Memory B cell (primary cell): ENCODE measurements around the gene GVQW3.

Source experiments
- ATAC-seq: fragments of 150-1000 bp; cut with Tn5 transposase; 2 replicates; pipeline ENCODE4 v1.10.0; 2021; ENCODE audit warnings: low read depth, mild to moderate bottlenecking, moderate library complexity
- DNase-seq, 2 donors: peaks; one replicate each; pipeline ENCODE4 v3.0.0; 2022; ENCODE audit warnings: low spot score in 2 of 2
- H3K27ac Mint-ChIP-seq: one replicate; pipeline ENCODE4 v1.8.0; 2022; ENCODE audit warnings: mild to moderate bottlenecking, moderate library complexity, mixed read lengths
- H3K27me3 Mint-ChIP-seq: one replicate; pipeline ENCODE4 v1.8.0; 2022; ENCODE audit warnings: mixed read lengths
- H3K36me3 Mint-ChIP-seq: one replicate; pipeline ENCODE4 v1.8.0; 2022; ENCODE audit warnings: mild to moderate bottlenecking, mixed read lengths
- H3K4me1 Mint-ChIP-seq: one replicate; pipeline ENCODE4 v1.8.0; 2022; ENCODE audit warnings: mixed read lengths
- H3K4me3 Mint-ChIP-seq: one replicate; pipeline ENCODE4 v1.8.0; 2022; ENCODE audit warnings: mild to moderate bottlenecking, moderate library complexity, mixed read lengths
- H3K9me3 Mint-ChIP-seq: one replicate; pipeline ENCODE4 v1.8.0; 2022; ENCODE audit warnings: mixed read lengths

Gene GVQW3

GRCh38 chr11:76380977-76381719 lies at the start of gene GVQW3, which contains the start of gene THAP12:
Gene GVQW3, plus strand, starts transcription at chr11:76381323. Its CDS starts 506 bp downstream, at chr11:76381829.
Gene THAP12, minus strand, starts transcription at chr11:76381132. Its CDS starts 296 bp downstream, at chr11:76380836.
- no peaks in the 10 kb centered on the region for H3K9me3 Mint-ChIP-seq
- peak within 1 kb of the TSS; percentile 93 for H3K4me3 Mint-ChIP-seq
- H3K36me3 Mint-ChIP-seq, result peaks cover 3% of the 10 kb centered on the region
- peak within 1 kb of the TSS; percentile 92 for H3K27ac Mint-ChIP-seq
- DNase-seq (peak; percentile 96 to 97), ATAC-seq (peak; percentile 87)
- no peaks in the 10 kb centered on the region for H3K27me3 Mint-ChIP-seq
- H3K4me1 Mint-ChIP-seq, result peaks cover 48% of the 10 kb centered on the region

- no peak for ATAC-seq
- H3K27me3 Mint-ChIP-seq, result peaks cover 1% of the 10 kb centered on the region
- H3K27ac Mint-ChIP-seq, result no peak overlapping the region
These were observed 46.2 kb upstream of the GVQW3 start for GRCh38 chr11:76334826-76335389.

GRCh38 chr11:76335842-76336241 lies 45.3 kb upstream of the GVQW3 start:
- ATAC-seq (peak; percentile 47), DNase-seq (no peak)
- Mint-ChIP-seq H3K9me3 (peaks cover 14% of the 10 kb centered on the region), H3K4me1 (peaks cover 7% of the 10 kb centered on the region), H3K27me3 (no peaks in the 10 kb centered on the region), H3K4me3 (no peak overlapping the region), H3K27ac (no peak overlapping the region), H3K36me3 (peaks cover 6% of the 10 kb centered on the region)

More at GRCh38 chr11:76334826-76335389, 46.2 kb upstream of the GVQW3 start:
- peaks cover 14% of the 10 kb centered on the region for H3K9me3 Mint-ChIP-seq
- no peak overlapping the region for H3K4me3 Mint-ChIP-seq
- H3K36me3 Mint-ChIP-seq, result peaks cover 6% of the 10 kb centered on the region
- H3K4me1 Mint-ChIP-seq, result peaks cover 7% of the 10 kb centered on the region
- DNase-seq, result no peak

- Mint-ChIP-seq H3K36me3 (peaks cover 6% of the 10 kb centered on the region), H3K4me1 (peaks cover 7% of the 10 kb centered on the region), H3K27me3 (no peaks in the 10 kb centered on the region)
These were observed 44.5 kb upstream of the GVQW3 start for GRCh38 chr11:76336597-76336996.

GRCh38 chr11:76337469-76337868 lies 43.7 kb upstream of the GVQW3 start:
- H3K4me1 Mint-ChIP-seq, result peaks cover 7% of the 10 kb centered on the region
- DNase-seq (no peak), ATAC-seq (no peak)
- H3K36me3 Mint-ChIP-seq, result peaks cover 6% of the 10 kb centered on the region
- H3K27me3 Mint-ChIP-seq, result no peaks in the 10 kb centered on the region
- H3K4me3 Mint-ChIP-seq, result no peak overlapping the region
- peaks cover 14% of the 10 kb centered on the region for H3K9me3 Mint-ChIP-seq
- H3K27ac Mint-ChIP-seq, result no peak overlapping the region

More at GRCh38 chr11:76336597-76336996, 44.5 kb upstream of the GVQW3 start:
- Mint-ChIP-seq H3K4me3 (no peak overlapping the region), H3K27ac (no peak overlapping the region), H3K9me3 (peaks cover 14% of the 10 kb centered on the region)
- ATAC-seq, result no peak
- DNase-seq, result no peak

- H3K9me3 Mint-ChIP-seq, result peaks cover 14% of the 10 kb centered on the region
- no peak overlapping the region for H3K27ac Mint-ChIP-seq
- H3K27me3 Mint-ChIP-seq, result no peaks in the 10 kb centered on the region
- ATAC-seq (no peak), DNase-seq (no peak)
- no peak overlapping the region for H3K4me3 Mint-ChIP-seq
- peaks cover 7% of the 10 kb centered on the region for H3K4me1 Mint-ChIP-seq
- H3K36me3 Mint-ChIP-seq, result peaks cover 6% of the 10 kb centered on the region
These were observed 43.2 kb upstream of the GVQW3 start for GRCh38 chr11:76337923-76338322.

GRCh38 chr11:76339221-76339620 lies 41.9 kb upstream of the GVQW3 start:
- peaks cover 7% of the 10 kb centered on the region for H3K4me1 Mint-ChIP-seq
- no peak for DNase-seq
- no peaks in the 10 kb centered on the region for H3K27me3 Mint-ChIP-seq
- H3K4me3 Mint-ChIP-seq, result no peak overlapping the region
- peaks cover 12% of the 10 kb centered on the region for H3K9me3 Mint-ChIP-seq
- H3K36me3 Mint-ChIP-seq, result peaks cover 4% of the 10 kb centered on the region
- no peak for ATAC-seq
- no peak overlapping the region for H3K27ac Mint-ChIP-seq

GRCh38 chr11:76347466-76347865 lies 33.7 kb upstream of the GVQW3 start:
- DNase-seq, result no peak
- H3K4me1 Mint-ChIP-seq, result no peaks in the 10 kb centered on the region
- peaks cover 11% of the 10 kb centered on the region for H3K36me3 Mint-ChIP-seq

GRCh38 chr11:76348348-76348747 lies 32.8 kb upstream of the GVQW3 start:
- H3K36me3 Mint-ChIP-seq, result peaks cover 19% of the 10 kb centered on the region
- H3K9me3 Mint-ChIP-seq, result peaks cover 2% of the 10 kb centered on the region
- DNase-seq (no peak), ATAC-seq (no peak)
- H3K27me3 Mint-ChIP-seq, result no peaks in the 10 kb centered on the region
- H3K27ac Mint-ChIP-seq, result no peak overlapping the region
- no peaks in the 10 kb centered on the region for H3K4me1 Mint-ChIP-seq
- H3K4me3 Mint-ChIP-seq, result no peak overlapping the region

More at GRCh38 chr11:76347466-76347865, 33.7 kb upstream of the GVQW3 start:
- peaks cover 2% of the 10 kb centered on the region for H3K9me3 Mint-ChIP-seq
- ATAC-seq, result no peak
- no peak overlapping the region for H3K27ac Mint-ChIP-seq
- no peak overlapping the region for H3K4me3 Mint-ChIP-seq
- no peaks in the 10 kb centered on the region for H3K27me3 Mint-ChIP-seq

- DNase-seq (no peak), ATAC-seq (no peak)
- Mint-ChIP-seq H3K27me3 (no peaks in the 10 kb centered on the region), H3K9me3 (peaks cover 3% of the 10 kb centered on the region), H3K36me3 (peaks cover 57% of the 10 kb centered on the region), H3K4me1 (no peaks in the 10 kb centered on the region), H3K27ac (no peak overlapping the region), H3K4me3 (no peak overlapping the region)
These were observed 26.0 kb upstream of the GVQW3 start for GRCh38 chr11:76355172-76355571.

GRCh38 chr11:76361374-76361773 lies 19.7 kb upstream of the GVQW3 start:
- Mint-ChIP-seq H3K4me3 (no peak overlapping the region), H3K36me3 (peaks cover 28% of the 10 kb centered on the region), H3K27me3 (no peaks in the 10 kb centered on the region), H3K9me3 (no peaks in the 10 kb centered on the region), H3K4me1 (peaks cover 8% of the 10 kb centered on the region), H3K27ac (no peak overlapping the region)
- ATAC-seq (no peak), DNase-seq (no peak)

- peaks cover 8% of the 10 kb centered on the region for H3K4me1 Mint-ChIP-seq
- H3K27ac Mint-ChIP-seq, result no peak overlapping the region
- no peak overlapping the region for H3K4me3 Mint-ChIP-seq
- no peaks in the 10 kb centered on the region for H3K9me3 Mint-ChIP-seq
- H3K27me3 Mint-ChIP-seq, result no peaks in the 10 kb centered on the region
- ATAC-seq, result no peak
- peaks cover 28% of the 10 kb centered on the region for H3K36me3 Mint-ChIP-seq
- no peak for DNase-seq
These were observed 19.3 kb upstream of the GVQW3 start for GRCh38 chr11:76361776-76362175.

- H3K36me3 Mint-ChIP-seq, result peaks cover 24% of the 10 kb centered on the region
- no peak overlapping the region for H3K27ac Mint-ChIP-seq
- no peak overlapping the region for H3K4me3 Mint-ChIP-seq
- DNase-seq, result no peak
- peaks cover 11% of the 10 kb centered on the region for H3K4me1 Mint-ChIP-seq
- H3K27me3 Mint-ChIP-seq, result no peaks in the 10 kb centered on the region
- H3K9me3 Mint-ChIP-seq, result no peaks in the 10 kb centered on the region
- ATAC-seq, result no peak
These were observed 18.4 kb upstream of the GVQW3 start for GRCh38 chr11:76362716-76363115.

GRCh38 chr11:76365038-76365679 lies 16.0 kb upstream of the GVQW3 start:
- DNase-seq, result no peak
- Mint-ChIP-seq H3K36me3 (peaks cover 15% of the 10 kb centered on the region), H3K27ac (no peak overlapping the region), H3K4me3 (no peak overlapping the region), H3K27me3 (no peaks in the 10 kb centered on the region), H3K9me3 (no peaks in the 10 kb centered on the region), H3K4me1 (peaks cover 18% of the 10 kb centered on the region)
- no peak for ATAC-seq
